GM12892 (cell line): ENCODE results near the gene EPHB1.

Experiments
- POLR2A ChIP-seq: IDR thresholded peaks from 2 replicates; pipeline ENCODE4 v1.6.1; 2011; ENCODE audit warnings: low read depth, low read length, control low read depth
- POLR2AphosphoS5 ChIP-seq: IDR thresholded peaks from 2 replicates; pipeline ENCODE4 v1.6.1; 2011; ENCODE audit warnings: low read depth, low read length, control low read depth
- TAF1 ChIP-seq: IDR thresholded peaks from 2 replicates; pipeline ENCODE4 v1.6.1; 2011; ENCODE audit warnings: low read depth, mild to moderate bottlenecking, control low read depth, low read length, borderline replicate concordance

DNA sequence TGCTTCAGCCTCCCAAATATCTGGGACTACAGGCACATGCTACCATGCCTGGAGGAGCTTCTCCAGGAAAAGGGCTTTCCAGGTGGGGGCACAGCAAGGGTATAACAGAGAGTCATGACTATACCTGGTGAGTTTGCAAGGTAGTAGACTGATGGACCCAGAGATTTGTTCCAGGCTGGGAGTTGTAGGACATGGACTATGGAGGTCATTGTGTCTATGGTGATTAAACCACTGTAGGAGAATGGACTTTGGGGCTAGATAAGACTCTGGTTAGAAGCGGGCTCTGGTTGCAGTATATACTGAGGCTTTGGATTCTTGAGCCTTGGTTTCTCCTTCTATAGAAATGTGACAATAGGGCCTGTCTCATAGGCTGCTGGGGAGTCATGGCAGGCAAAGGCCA lies 104.7 kb downstream of the EPHB1 start:
- no peak for TF ChIP-seq TAF1
- TF ChIP-seq POLR2AphosphoS5 = no peak
- TF ChIP-seq POLR2A = no peak
